Medulla oblongata (tissue), 1 donor: Measurements from ENCODE around the gene OR4D10.
"Not testable (repeated sequence)": the region's sequence is repeated elsewhere in the genome, so short reads cannot be mapped to it uniquely, and the experiment has no call there.

Experiments
- DNase-seq: peaks from one replicate; pipeline ENCODE4 v3.0.0-alpha.2; 2015; ENCODE audit errors: extremely low spot score

The OR4D10 gene

DNA sequence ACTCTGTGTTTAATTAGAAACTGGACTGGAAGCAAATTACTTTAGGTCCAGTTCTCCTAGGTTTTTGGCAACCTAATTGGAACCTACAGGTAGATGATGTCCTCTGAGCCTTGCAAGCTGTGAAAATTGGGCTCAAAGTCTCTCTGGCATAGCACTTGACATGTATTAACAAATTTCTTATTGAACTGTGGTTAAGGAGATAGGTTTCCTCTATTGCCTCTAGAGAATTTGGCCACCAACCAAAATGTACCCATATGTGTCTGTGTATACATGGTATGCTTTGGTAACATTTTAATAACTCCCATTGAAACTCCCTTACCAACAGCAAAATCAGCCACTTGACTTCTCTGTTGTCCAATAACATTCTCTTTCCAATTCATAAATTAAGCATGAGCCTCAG lies at the start of gene OR4D10:
Gene OR4D10, plus strand, starts transcription at position 301 of the 400 bp plus-strand sequence. CDS start 4,115 bp downstream, outside the sequence.
- DNase-seq: no peak

GRCh38 chr11:59423835-59424234 lies 49.3 kb upstream of the OR4D10 start:
- DNase-seq: no peak

GRCh38 chr11:59425131-59425530 lies 48.0 kb upstream of the OR4D10 start:
- DNase-seq: no peak

GRCh38 chr11:59426361-59427067 lies 46.6 kb upstream of the OR4D10 start, which contains the start of gene OR5A2:
Gene OR5A2, minus strand, starts transcription at chr11:59426413. Its CDS starts 3,460 bp downstream, at chr11:59422953.
- DNase-seq: no peak

GRCh38 chr11:59427068-59427382 lies 46.1 kb upstream of the OR4D10 start:
- DNase-seq: no peak

GRCh38 chr11:59429924-59430516 lies 43.1 kb upstream of the OR4D10 start:
- peak; percentile 42 for DNase-seq

DNA sequence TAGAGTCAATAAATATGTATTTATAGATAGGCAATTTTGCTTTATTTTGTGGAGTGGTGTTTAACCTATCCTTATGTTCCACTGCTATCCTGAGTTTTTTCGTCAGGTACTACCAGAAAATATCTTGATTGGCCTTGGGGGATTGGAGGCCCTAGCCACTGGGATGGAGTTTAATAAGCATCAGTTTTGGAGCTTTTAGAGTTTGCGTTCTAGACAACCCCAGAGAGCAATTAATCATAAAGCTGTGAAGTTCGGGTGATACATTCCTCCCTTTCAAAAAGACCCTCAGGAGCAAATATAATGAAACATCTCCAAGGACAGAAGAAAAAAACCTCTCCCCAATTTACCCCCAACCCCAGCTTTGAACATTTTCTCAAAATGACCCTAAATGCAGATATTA lies 36.9 kb upstream of the OR4D10 start, which contains the start of gene OR5A1:
Gene OR5A1, plus strand, starts transcription at position 301 of the 400 bp plus-strand sequence. CDS start 6,700 bp downstream, outside the sequence.
- no peak for DNase-seq

- no peak for DNase-seq
Observed at GRCh38 chr11:59437770-59438169, 35.3 kb upstream of the OR4D10 start.

GRCh38 chr11:59445624-59446023 lies 27.5 kb upstream of the OR4D10 start:
- not testable (repeated sequence) for DNase-seq

GRCh38 chr11:59448484-59448883 lies 24.6 kb upstream of the OR4D10 start:
- DNase-seq: no peak

DNA sequence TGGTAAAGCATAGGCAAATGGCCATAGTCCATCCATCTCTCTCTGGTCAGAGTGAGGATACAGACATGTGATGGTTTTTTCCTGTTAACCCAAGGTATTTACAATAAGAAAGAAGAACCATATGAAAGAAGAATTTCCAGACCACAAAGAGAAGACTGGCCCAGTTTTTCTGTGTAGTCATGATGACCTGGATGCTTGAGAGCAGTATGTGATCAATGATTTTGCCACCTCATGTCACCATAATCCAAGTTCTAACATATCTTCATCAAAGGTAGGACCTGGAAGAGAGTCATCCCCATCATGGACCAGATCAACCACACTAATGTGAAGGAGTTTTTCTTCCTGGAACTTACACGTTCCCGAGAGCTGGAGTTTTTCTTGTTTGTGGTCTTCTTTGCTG lies 16.5 kb upstream of the OR4D10 start, which contains the start of gene OR4D6:
Gene OR4D6, plus strand, starts transcription at position 301 of the 400 bp plus-strand sequence. Its CDS starts 0 bp downstream, at position 301.
- DNase-seq: no peak

DNA sequence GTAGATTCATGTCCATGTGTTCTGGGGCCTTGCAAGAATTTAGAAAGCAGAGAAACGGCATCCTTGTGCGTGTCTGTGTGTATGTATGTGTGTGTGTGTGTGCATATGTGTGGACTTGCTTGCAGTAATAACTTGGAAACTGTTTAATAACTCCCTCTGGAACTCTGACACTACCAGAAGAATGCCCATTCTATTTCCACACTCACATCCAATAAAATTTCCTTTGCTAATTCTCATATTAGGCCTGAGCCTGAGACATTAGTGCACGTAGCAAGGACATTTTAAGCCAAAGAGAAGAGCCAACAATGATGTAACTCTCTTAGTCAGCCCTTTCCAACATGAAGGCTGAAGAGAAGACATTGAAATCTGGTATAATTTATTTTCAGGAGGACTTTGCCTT lies 13.2 kb upstream of the OR4D10 start:
- no peak for DNase-seq

- no peak for DNase-seq
Observed at GRCh38 chr11:59463190-59463641, 9.9 kb upstream of the OR4D10 start.

DNA sequence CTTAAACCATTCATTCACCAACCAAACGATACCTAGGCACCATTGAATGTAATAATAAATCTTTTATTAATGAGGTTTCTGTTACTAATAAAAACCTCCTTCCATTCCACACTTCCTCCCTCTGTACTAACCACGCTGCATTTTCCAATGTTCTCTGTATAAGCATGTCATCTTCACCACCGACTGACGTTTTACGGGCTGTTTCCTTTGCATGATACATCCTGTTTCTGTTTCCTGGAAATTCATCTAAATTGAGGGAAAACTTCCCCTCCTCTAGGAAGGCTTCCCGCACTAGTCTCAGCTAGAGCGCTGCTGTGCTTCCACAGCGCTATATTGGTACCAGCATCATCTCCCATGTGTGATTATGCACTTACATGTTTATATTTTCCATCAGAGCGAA lies 2.1 kb downstream of the OR4D10 start:
- no peak for DNase-seq

DNA sequence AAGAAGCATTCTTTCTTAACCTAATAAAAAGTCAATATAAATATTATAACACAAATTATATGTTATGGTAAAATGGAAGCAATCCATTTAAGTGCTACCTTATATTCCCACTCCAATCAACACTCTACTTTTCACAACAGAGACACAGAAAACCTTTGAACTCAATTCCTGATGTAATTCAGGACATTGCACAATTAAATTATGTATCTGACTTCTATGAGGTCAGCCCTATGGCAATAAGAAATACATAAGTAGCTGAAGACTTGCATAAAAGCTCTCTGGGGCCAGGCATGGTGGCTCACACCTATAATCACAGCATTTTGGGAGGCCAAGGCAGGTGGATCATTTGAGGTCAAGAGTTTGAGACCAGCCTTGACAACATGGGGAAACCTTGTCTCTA lies 6.8 kb downstream of the OR4D10 start:
- DNase-seq: no peak

- no peak for DNase-seq
Observed at GRCh38 chr11:59480359-59480758, 7.2 kb downstream of the OR4D10 start.

DNA sequence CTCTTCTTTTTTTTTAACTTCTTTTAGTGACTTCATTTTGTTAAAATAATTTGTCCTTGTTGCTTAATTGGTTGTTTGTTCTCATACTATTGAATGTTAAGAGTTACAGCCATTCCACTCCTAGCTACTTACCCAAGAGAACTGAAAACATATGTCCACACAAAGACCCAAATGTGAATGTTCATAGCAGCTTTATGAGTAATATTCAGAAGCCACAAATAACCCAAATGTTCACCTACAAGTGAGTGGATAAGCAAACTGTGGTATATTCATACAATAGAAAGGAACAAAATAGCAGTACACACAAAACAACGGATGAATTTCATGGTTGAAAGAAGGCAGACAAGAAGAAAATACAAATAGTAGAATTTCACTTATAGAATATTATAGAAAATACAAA lies 28.8 kb downstream of the OR4D10 start:
- no peak for DNase-seq

DNA sequence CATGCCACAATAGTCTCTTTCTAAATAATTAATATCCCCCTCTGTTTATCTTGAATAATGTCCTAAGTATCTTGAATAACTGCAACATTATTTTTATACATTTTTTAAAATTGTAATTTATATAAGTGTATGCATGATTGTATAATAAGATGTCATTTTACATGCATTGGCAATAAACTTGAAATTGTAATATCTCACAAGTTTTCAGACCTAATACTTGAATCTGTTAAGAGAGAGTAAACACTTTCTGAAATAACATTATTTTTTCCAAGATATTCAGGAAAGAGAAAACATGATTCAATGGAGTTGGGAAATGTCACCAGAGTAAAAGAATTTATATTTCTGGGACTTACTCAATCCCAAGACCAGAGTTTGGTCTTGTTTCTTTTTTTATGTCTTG lies 30.2 kb downstream of the OR4D10 start, which contains the start of gene OR4D11:
Gene OR4D11, plus strand, starts transcription at position 301 of the 400 bp plus-strand sequence. Its CDS starts 0 bp downstream, at position 301.
- no peak for DNase-seq

DNA sequence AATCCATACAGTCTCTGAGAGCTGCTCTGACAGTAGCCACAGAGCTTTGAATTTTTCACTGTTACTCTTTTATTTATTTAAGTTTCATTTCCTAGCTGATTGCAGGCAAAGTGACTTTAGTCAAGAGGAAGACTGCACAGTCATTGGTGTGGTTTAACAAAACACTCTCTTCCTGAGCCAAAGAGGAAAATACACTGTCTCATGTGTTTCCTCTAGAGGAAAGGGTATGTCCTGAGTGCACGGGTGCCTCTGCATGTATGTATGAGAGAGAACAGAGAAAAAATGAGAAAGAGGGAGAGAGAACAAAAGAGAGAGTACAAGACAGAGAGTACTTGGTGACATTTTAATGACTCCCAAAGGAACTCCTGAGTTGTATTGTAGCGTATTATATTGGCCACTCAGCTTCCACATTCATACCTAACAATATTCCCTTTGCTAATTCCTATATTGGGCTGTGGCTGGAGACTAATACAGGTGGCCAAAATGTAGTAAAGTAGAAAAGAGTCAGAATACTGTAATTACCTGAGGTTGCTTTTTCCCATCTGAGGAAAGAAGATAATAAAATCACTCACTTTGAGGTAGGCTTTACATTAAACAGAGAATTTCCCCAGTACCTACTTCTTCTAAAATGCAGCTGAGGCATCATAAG lies 38.0 kb downstream of the OR4D10 start, which contains the start of gene OR4D9:
Gene OR4D9, plus strand, starts transcription at position 599 of the 649 bp plus-strand sequence. CDS start 3,374 bp downstream, outside the sequence.
- peak; percentile 40 for DNase-seq

GRCh38 chr11:59511675-59512074 lies 38.6 kb downstream of the OR4D10 start:
- no peak for DNase-seq

DNA sequence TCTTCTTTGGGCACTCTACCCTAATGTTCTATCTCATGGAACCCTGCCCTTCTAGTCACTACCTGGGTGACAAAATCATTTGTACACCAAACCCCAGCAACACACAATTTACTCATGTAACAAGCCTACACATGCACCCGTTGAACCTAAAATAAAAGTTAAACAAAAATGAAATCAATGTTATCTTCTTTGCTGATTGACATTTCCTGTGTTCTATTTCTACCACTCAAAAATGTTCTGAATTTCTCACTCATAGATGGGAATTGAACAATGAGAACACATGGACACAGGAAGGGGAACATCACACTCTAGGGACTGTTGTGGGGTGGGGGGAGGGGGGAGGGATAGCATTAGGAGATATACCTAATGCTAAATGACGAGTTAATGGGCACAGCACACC lies 47.0 kb downstream of the OR4D10 start:
- DNase-seq: not testable (repeated sequence)

- no peak for DNase-seq
Observed at GRCh38 chr11:59520741-59521140, 47.6 kb downstream of the OR4D10 start.
